NCI-H2029 treated with DMSO at 0.1 percent for 48 hours (cell line): ENCODE results near the gene PPP2R2C.

Experiments
- DNase-seq: peaks from one replicate; lab custom pipeline; 2025; lab: John Stamatoyannopoulos, UW

The PPP2R2C gene

GRCh38 chr4:6281436-6282313 is 190.7 kb downstream of the PPP2R2C start:
- DNase-seq = no peak

GRCh38 chr4:6280365-6280996 is 191.9 kb downstream of the PPP2R2C start:
- no peak for DNase-seq

DNA sequence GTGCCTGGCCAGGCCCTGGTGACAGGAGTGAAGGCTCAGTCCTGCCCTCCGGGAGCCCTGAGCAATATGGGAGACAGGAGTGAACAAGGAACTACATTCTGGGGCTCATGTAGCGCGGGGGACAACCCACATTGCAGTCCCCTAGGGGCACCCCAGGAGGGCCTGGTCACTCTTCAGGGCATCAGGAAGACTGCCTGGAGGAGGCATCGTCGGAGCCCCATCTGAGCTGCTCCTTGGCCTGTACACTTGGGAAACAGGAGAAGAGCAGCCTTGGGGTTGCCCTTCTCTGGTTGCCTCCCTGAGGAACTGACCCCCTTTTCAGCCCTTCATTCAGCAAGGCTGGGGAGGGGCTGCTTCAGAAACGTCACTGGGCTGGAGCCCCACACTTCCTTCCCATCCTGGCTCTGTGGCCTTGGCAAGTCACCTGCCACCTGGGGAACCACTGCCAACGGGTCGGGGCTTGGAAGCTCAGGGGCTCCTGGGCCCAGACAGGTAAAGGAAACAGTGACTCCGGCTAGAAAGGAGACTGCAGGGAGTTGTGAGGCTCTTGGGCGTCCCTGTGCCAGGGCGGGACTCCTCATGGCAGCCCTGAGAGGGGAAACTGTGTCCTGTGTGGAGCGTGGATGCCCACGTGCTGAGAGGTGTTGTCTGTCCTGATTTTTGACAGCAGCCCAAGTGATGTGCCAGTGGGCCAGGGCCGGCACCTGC is 192.7 kb downstream of the PPP2R2C start:
- no peak for DNase-seq

GRCh38 chr4:6278801-6279197 is 193.6 kb downstream of the PPP2R2C start:
- no peak for DNase-seq

DNA sequence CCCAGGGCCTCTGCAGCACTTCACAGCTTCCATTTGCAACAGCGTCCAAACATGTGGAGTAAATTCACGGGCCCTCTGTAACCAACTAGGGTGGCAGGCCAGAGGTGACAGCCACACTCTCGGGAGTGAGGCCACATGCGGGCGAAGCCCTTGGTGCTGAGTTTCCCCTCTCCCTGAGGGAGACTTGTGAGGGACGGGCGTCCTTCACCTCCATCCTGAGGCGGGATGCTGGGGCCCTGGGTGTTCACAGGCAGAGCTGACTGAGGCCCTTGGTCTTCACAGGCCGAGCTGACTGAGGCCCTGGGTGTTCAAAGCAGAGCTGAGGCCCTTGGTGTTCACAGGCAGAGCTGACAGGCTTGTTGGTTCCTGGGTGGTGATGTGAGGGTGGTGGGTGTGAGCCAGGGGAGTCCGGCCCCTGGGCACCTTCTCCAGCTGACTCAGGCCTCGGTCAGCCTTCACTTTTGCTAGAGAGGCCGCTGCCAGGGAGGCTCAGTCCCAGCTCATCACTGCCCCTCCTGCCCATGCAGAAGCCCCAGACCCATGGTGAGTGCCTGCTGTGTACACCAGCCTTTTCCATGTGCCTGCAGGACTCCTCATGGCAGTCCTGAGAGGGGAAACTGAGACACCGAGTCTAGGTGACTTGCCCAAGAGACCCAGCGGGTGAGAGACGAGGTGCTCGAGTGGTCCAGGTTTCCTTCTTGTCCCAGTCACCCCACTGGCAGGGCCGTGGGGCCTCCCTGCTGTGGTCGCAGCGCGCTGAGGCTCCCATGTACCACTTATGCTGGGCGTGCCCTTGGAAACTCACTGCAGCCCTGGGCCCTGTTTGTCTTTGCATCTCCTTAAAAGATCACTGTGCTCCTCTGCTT is 194.2 kb downstream of the PPP2R2C start:
- DNase-seq = no peak

DNA sequence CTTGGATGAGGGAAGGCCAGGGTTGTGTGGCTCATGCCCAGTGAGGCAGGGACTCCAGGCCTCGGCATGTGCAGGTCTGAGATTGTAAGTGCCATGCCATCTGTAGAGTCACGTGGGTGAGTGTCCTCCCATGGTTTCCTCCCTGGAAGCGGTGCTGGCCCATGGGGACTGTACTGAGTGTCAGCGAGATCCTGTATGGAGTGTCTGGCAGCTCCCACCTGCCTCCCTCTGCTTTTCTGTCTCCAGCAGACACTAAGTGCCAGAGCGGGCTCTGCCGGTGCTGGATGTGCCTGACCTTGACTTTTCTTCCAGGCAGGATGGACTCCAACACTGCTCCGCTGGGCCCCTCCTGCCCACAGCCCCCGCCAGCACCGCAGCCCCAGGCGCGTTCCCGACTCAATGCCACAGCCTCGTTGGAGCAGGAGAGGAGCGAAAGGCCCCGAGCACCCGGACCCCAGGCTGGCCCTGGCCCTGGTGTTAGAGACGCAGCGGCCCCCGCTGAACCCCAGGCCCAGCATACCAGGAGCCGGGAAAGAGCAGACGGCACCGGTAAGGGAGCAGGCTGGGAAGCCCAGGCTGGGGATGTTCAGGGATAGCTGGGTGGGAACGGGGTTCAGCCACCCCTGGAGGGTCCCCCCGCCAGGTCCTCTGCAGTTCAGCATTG is 195.1 kb downstream of the PPP2R2C start:
- no peak for DNase-seq

- DNase-seq = no peak
Observed at GRCh38 chr4:6275898-6276806, 196.3 kb downstream of the PPP2R2C start.

- no peak for DNase-seq
Observed at GRCh38 chr4:6275351-6275750, 197.1 kb downstream of the PPP2R2C start.

DNA sequence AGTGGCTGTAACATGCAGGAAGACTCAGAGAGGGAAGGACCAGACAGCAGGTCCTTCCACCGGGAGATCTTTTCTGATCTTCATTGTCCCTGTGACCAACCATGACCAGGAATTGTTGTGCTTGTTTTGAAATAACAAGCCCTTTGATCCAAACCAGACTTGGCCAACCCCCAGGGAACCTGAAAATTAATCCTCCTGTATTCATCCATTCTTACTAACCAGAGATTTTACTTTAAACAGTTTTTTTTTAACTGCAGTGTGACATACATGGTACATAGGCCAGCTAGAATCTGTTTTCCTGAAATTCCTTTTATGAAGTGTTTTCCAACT is 198.8 kb downstream of the PPP2R2C start:
- no peak for DNase-seq

- no peak for DNase-seq
Observed at GRCh38 chr4:6272863-6273660, 199.4 kb downstream of the PPP2R2C start.

DNA sequence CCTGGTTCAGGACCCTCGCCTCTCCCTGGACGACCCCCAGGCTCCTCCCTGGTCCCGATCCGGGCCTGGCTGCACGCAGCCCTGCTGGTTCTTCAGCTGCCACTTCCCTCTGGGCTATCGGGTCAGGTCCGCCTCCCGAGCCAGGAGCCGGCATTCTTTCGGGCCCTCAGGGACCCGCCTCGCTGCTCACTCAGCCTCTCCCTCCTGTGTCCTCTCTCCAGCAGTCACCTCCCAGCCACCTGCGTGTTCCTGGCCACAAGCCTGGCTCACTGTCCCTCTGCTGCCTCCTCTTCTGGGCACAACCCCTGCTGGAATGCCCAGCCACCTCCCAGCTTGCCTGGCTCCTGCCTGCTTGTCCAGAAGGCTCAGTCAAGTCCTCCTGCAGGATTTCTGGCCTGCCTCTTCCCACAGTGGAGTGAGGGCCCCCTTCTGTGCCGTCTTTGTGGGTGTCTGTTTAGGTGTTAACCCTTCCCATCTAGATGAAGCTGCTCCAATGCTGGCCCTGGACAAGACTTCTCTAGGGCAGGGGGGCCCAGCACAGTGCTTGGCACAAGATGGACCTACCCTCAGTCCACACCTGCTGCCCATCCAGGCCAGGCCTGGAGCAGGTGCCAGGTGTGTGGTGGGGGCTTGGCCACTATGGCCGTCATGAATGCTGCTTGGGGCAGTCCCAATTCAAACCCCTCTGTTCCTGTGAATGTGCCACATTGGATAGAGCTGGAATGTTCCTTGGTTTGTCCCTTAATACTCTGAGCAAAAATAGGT is 200.5 kb downstream of the PPP2R2C start:
- DNase-seq = no peak

DNA sequence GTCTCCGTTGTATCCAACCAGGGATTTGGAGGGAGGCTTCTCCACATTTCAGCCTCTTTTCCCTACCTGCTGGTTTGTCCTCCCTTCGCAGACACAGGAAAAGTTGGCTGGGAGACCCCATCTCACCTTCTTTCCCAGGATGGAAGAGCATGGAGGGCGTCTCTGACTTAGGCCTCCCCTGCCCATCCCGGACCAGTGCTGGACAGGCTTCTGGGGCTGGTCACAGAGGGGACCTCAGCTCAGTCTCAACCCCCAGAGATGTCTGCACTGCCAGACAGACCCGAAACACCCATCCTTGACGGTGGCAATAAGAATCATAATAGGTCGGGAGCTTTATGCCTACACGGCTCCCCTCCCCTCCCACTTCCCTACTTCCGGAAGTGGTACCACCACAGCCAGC is 201.2 kb downstream of the PPP2R2C start:
- DNase-seq = no peak

GRCh38 chr4:6270636-6271121 is 201.7 kb downstream of the PPP2R2C start:
- DNase-seq = no peak
